ENCODE measurements around the gene COL6A3.

GRCh38 chr2:237441605-237442274 is 27.8 kb upstream of the COL6A3 start:
- TF ChIP-seq CTCF (IDR thresholded peaks at IDR 0.05) (no peak), EZH2 (IDR thresholded peaks at IDR 0.05; ENCODE audit: borderline replicate concordance, insufficient read depth, low read depth, low read length, poor library complexity, severe bottlenecking) (no peak)
